Measurements from ENCODE around the gene ZNF652. TPM values are rescaled to one million over a fixed set of nuclear protein-coding genes. Genes with fewer than 3 reads are reported as not detected.

Gene ZNF652
- total RNA-seq, 1 experiment from 2014 or later = 18.2 TPM

DNA sequence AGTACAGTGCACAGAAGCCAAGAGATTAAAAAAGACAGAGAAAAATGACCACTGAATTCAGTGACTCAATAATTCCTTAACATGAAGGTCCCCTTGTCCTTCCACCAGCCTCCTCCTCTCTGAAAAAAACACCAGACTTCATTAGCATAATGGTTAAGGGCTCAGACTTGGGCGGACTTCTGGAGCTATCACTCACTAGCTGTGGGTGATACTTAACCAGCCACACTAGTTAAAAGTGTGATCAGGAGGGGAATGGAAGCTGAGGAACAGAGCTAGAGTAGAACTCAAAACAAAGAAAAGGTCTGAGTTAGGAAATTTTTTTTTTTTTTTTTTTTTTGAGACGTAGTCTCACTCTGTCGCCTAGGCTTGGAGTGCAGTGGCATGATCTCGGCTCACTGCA, 23.2 kb downstream of the ZNF652 start:
- Histone ChIP-seq H3K9me2 (replicated peaks; ENCODE audit: low read length) (no peaks in the 10 kb centered on the region), H3K27me3 (ENCODE audit: low read length) (no peaks in the 10 kb centered on the region), H3K4me3 (ENCODE audit: low read length) (no peak overlapping the region), H3K4me2 (ENCODE audit: low read length) (no peak overlapping the region), H4K20me1 (ENCODE audit: low read length) (no peaks in the 10 kb centered on the region), H2AFZ (ENCODE audit: low read length) (no peak overlapping the region), H3K9me3 (ENCODE audit: low read length) (no peaks in the 10 kb centered on the region), H3F3A (ENCODE audit: low read length, unreplicated experiment) (no peaks in the 10 kb centered on the region), H3K4me1 (ENCODE audit: insufficient read depth, low read length) (no peaks in the 10 kb centered on the region; the same call in 1 of the 2 replicates), H3K27ac (ENCODE audit: low read length) (no peak overlapping the region), H3K9ac (ENCODE audit: low read length) (no peak overlapping the region), H3K36me3 (ENCODE audit: low read depth, low read length) (no peaks in the 10 kb centered on the region), H3K79me2 (ENCODE audit: low read length) (peaks cover 86% of the 10 kb centered on the region)
- no TSS peak for BruUV-seq (replicated peaks)
- no peak for DNase-seq
- intact Hi-C loops (cut with micrococcal nuclease) = no loop called here
- POLR2A ChIA-PET (ENCODE audit: unreplicated experiment) = no interaction called here
- ATAC-seq = no peak
- CTCF ChIA-PET = interaction anchor here (0.6 kb wide), 2 partner anchors 9 to 22 kb away, joined by 7 to 12 read pairs; no protein-coding TSS in a partner anchor
- no peak for TF ChIP-seq EZH2phosphoT487 (IDR thresholded peaks at IDR 0.05; ENCODE audit: borderline replicate concordance, low read length)
- TF ChIP-seq, protein P1, sequence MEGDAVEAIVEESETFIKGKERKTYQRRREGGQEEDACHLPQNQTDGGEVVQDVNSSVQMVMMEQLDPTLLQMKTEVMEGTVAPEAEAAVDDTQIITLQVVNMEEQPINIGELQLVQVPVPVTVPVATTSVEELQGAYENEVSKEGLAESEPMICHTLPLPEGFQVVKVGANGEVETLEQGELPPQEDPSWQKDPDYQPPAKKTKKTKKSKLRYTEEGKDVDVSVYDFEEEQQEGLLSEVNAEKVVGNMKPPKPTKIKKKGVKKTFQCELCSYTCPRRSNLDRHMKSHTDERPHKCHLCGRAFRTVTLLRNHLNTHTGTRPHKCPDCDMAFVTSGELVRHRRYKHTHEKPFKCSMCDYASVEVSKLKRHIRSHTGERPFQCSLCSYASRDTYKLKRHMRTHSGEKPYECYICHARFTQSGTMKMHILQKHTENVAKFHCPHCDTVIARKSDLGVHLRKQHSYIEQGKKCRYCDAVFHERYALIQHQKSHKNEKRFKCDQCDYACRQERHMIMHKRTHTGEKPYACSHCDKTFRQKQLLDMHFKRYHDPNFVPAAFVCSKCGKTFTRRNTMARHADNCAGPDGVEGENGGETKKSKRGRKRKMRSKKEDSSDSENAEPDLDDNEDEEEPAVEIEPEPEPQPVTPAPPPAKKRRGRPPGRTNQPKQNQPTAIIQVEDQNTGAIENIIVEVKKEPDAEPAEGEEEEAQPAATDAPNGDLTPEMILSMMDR (conservative IDR thresholded peaks at IDR 0.05; ENCODE audit: low read depth, low read length) = no peak
- TF ChIP-seq EZH2 (IDR thresholded peaks at IDR 0.05; ENCODE audit: low read length, unreplicated experiment) = no peak

DNA sequence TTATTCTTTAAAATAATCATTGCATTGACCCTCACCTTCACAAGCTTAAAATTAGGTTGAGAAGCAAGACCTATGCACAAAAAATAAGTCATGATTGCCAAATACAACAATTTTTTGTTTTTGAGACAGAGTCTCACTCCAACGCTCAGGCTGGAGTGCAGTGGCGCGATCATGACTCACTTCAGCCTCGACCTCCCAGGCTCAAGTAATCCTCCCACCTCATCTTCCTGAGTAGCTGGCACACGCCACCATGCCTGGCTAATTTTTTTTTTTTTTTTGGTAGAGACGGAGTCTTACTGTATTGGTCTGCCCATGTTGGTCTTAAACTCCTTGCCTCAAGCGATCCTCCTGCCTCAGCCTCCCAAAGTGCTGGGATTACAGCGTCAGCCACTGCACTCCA, 24.2 kb downstream of the ZNF652 start:
- no peaks in the 10 kb centered on the region for H4K20me1 ChIP-seq (ENCODE audit: low read length)
- no peak overlapping the region for H3K4me3 ChIP-seq (ENCODE audit: low read length)
- H2AFZ ChIP-seq (ENCODE audit: low read length) = no peak overlapping the region
- ChIA-PET CTCF (no interaction called here), POLR2A (ENCODE audit: unreplicated experiment) (no interaction called here)
- H3F3A ChIP-seq (ENCODE audit: low read length, unreplicated experiment) = no peaks in the 10 kb centered on the region
- DNase-seq = no peak
- no peaks in the 10 kb centered on the region for H3K36me3 ChIP-seq (ENCODE audit: low read depth, low read length)
- no peak overlapping the region for H3K27ac ChIP-seq (ENCODE audit: low read length)
- intact Hi-C loops (cut with micrococcal nuclease) = no loop called here
- no peaks in the 10 kb centered on the region for H3K9me2 ChIP-seq (replicated peaks; ENCODE audit: low read length)
- H3K4me2 ChIP-seq (ENCODE audit: low read length) = no peak overlapping the region
- no peak overlapping the region for H3K9ac ChIP-seq (ENCODE audit: low read length)
- no peaks in the 10 kb centered on the region for H3K27me3 ChIP-seq (ENCODE audit: low read length)
- no TSS peak for BruUV-seq (replicated peaks)
- peaks cover 81% of the 10 kb centered on the region for H3K79me2 ChIP-seq (ENCODE audit: low read length)
- no peak for TF ChIP-seq EZH2 (IDR thresholded peaks at IDR 0.05; ENCODE audit: low read length, unreplicated experiment)
- TF ChIP-seq, protein P1 (conservative IDR thresholded peaks at IDR 0.05; ENCODE audit: low read depth, low read length) = no peak
- no peak for TF ChIP-seq EZH2phosphoT487 (IDR thresholded peaks at IDR 0.05; ENCODE audit: borderline replicate concordance, low read length)
- H3K4me1 ChIP-seq (ENCODE audit: insufficient read depth, low read length) = no peaks in the 10 kb centered on the region; the same call in 1 of the 2 replicates
- no peak for ATAC-seq
- H3K9me3 ChIP-seq (ENCODE audit: low read length) = no peaks in the 10 kb centered on the region

DNA sequence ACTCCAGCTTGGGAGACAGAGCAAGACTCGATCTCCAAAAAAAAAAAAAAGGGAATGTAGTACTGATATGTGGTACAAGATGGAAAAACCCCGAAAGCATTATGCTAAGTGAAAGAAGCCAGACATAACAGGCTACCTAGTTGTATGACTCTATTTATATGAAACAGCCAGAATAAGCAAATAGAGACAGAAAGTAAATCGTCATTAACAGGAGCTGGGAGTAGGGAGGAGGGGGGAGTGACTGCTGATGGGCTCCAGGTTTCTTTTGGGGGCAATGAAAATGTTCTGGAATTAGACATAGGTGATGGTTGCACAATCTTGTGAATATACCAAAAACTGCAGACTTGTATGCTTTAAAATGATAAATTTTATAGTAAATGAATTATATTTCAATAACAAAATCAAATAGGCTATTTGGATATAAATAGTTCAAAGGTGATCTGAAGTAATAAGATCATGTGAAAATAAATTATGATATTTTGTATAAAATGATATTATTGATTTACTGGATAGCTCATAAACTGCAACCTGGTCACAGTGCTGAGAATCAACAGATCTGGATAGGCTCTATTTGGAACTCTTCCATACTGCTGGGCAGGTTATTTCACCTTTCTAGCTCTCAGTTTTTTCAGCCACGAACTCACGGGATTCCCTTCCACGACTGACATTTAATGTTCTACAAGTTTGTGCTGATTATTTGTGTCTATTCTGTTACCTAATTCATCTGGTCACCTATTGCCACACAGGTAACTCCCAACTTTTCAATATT, 27.1 kb downstream of the ZNF652 start:
- Histone ChIP-seq H3K9me3 (ENCODE audit: low read length) (no peaks in the 10 kb centered on the region), H3K4me1 (ENCODE audit: insufficient read depth, low read length) (no peaks in the 10 kb centered on the region; the same call in 1 of the 2 replicates), H3F3A (ENCODE audit: low read length, unreplicated experiment) (no peaks in the 10 kb centered on the region), H3K79me2 (ENCODE audit: low read length) (peaks cover 75% of the 10 kb centered on the region), H3K27ac (ENCODE audit: low read length) (no peak overlapping the region), H3K36me3 (ENCODE audit: low read depth, low read length) (no peaks in the 10 kb centered on the region), H3K9me2 (replicated peaks; ENCODE audit: low read length) (no peaks in the 10 kb centered on the region), H3K9ac (ENCODE audit: low read length) (no peak overlapping the region), H4K20me1 (ENCODE audit: low read length) (no peaks in the 10 kb centered on the region), H3K27me3 (ENCODE audit: low read length) (no peaks in the 10 kb centered on the region), H2AFZ (ENCODE audit: low read length) (no peak overlapping the region), H3K4me3 (ENCODE audit: low read length) (no peak overlapping the region), H3K4me2 (ENCODE audit: low read length) (no peak overlapping the region)
- ChIA-PET CTCF (no interaction called here), POLR2A (ENCODE audit: unreplicated experiment) (no interaction called here)
- TF ChIP-seq, protein P1 (conservative IDR thresholded peaks at IDR 0.05; ENCODE audit: low read depth, low read length) = no peak
- TF ChIP-seq EZH2phosphoT487 (IDR thresholded peaks at IDR 0.05; ENCODE audit: borderline replicate concordance, low read length) = no peak
- no peak for TF ChIP-seq EZH2 (IDR thresholded peaks at IDR 0.05; ENCODE audit: low read length, unreplicated experiment)
- intact Hi-C loops (cut with micrococcal nuclease) = no loop called here
- DNase-seq (no peak), ATAC-seq (no peak)
- no TSS peak for BruUV-seq (replicated peaks)
